HG03135 (cell line): ENCODE results near the gene MAP3K4.
"Not testable (repeated sequence)": the region's sequence is repeated elsewhere in the genome, so short reads cannot be mapped to it uniquely, and the experiment has no call there.

Source experiments
- ATAC-seq: cut with Tn5 transposase; IDR thresholded peaks from one replicate; pipeline ENCODE4 v1.9.1; 2021; ENCODE audit warnings: mild to moderate bottlenecking, moderate library complexity; ENCODE audit not compliant: unreplicated experiment

The MAP3K4 gene

GRCh38 chr6:160967351-160967750, 24.2 kb upstream of the MAP3K4 start:
- no peak for ATAC-seq

GRCh38 chr6:160967833-160968232, 23.7 kb upstream of the MAP3K4 start:
- ATAC-seq, result no peak

GRCh38 chr6:160971171-160971570, 20.4 kb upstream of the MAP3K4 start:
- ATAC-seq, result no peak

GRCh38 chr6:160972111-160972510, 19.5 kb upstream of the MAP3K4 start:
- no peak for ATAC-seq

GRCh38 chr6:160972594-160972993, 19.0 kb upstream of the MAP3K4 start:
- not testable (repeated sequence) for ATAC-seq

GRCh38 chr6:160973311-160974250, 18.0 kb upstream of the MAP3K4 start:
- no peak for ATAC-seq

- ATAC-seq, result no peak
These were observed 17.2 kb upstream of the MAP3K4 start for GRCh38 chr6:160974304-160974771.

- ATAC-seq, result no peak
These were observed 16.4 kb upstream of the MAP3K4 start for GRCh38 chr6:160975162-160975561.

GRCh38 chr6:160975961-160976360, 15.6 kb upstream of the MAP3K4 start:
- ATAC-seq, result not testable (repeated sequence)

- ATAC-seq, result no peak
These were observed 13.2 kb upstream of the MAP3K4 start for GRCh38 chr6:160978141-160978901.

GRCh38 chr6:160979061-160979708, 12.4 kb upstream of the MAP3K4 start:
- no peak for ATAC-seq

- not testable (repeated sequence) for ATAC-seq
These were observed 8.1 kb upstream of the MAP3K4 start for GRCh38 chr6:160983377-160983948.

GRCh38 chr6:160986851-160987250, 4.7 kb upstream of the MAP3K4 start:
- no peak for ATAC-seq

GRCh38 chr6:160987265-160987664, 4.3 kb upstream of the MAP3K4 start:
- no peak for ATAC-seq

- ATAC-seq, result no peak
These were observed 643 bp upstream of the MAP3K4 start for GRCh38 chr6:160990847-160991405.

- ATAC-seq, result peak; percentile 51
These were observed 751 bp downstream of the MAP3K4 start for GRCh38 chr6:160992061-160992979.

GRCh38 chr6:160992980-160993314, 1.4 kb downstream of the MAP3K4 start:
- no peak for ATAC-seq

- ATAC-seq, result no peak
These were observed 3.7 kb downstream of the MAP3K4 start for GRCh38 chr6:160995271-160995670.

- no peak for ATAC-seq
These were observed 4.6 kb downstream of the MAP3K4 start for GRCh38 chr6:160996131-160996601.
